NCI-H510A (cell line): ENCODE results near the gene SNX21.
"Not testable (repeated sequence)": the region's sequence is repeated elsewhere in the genome, so short reads cannot be mapped to it uniquely, and the experiment has no call there.

Source experiments
- DNase-seq: peaks from one replicate; lab custom pipeline; 2025; lab: John Stamatoyannopoulos, UW

SNX21 gene

GRCh38 chr20:45850926-45851325 lies 17.3 kb downstream of the SNX21 start:
- DNase-seq = no peak

GRCh38 chr20:45851501-45851900 lies 17.9 kb downstream of the SNX21 start:
- DNase-seq = no peak

GRCh38 chr20:45852326-45852725 lies 18.7 kb downstream of the SNX21 start:
- DNase-seq = no peak

- DNase-seq = no peak
Observed at GRCh38 chr20:45853484-45853883, 19.9 kb downstream of the SNX21 start.

GRCh38 chr20:45857114-45857881 lies 23.7 kb downstream of the SNX21 start, which contains the start of the genes ACOT8 and ZSWIM3:
Gene ACOT8, minus strand, starts transcription at chr20:45857392. Its CDS starts 77 bp downstream, at chr20:45857315.
Gene ZSWIM3, plus strand, starts transcription at chr20:45857614. Its CDS starts 212 bp downstream, at chr20:45857826.
- DNase-seq = peak; percentile 99

- DNase-seq = no peak
Observed at GRCh38 chr20:45857882-45858216, 24.2 kb downstream of the SNX21 start.

- no peak for DNase-seq
Observed at GRCh38 chr20:45859916-45860315, 26.3 kb downstream of the SNX21 start.

- no peak for DNase-seq
Observed at GRCh38 chr20:45860560-45861220, 27.1 kb downstream of the SNX21 start.

- peak; percentile 44 for DNase-seq
Observed at GRCh38 chr20:45861221-45862075, 27.8 kb downstream of the SNX21 start.

- DNase-seq = peak; percentile 6
Observed at GRCh38 chr20:45863543-45864470, 30.2 kb downstream of the SNX21 start.

GRCh38 chr20:45866454-45866853 lies 32.9 kb downstream of the SNX21 start:
- no peak for DNase-seq

- DNase-seq = no peak
Observed at GRCh38 chr20:45867136-45867818, 33.7 kb downstream of the SNX21 start.

- DNase-seq = no peak
Observed at GRCh38 chr20:45867819-45868176, 34.2 kb downstream of the SNX21 start.

GRCh38 chr20:45872626-45873025 lies 39.0 kb downstream of the SNX21 start:
- peak; percentile 7 for DNase-seq

- no peak for DNase-seq
Observed at GRCh38 chr20:45873409-45874103, 40.0 kb downstream of the SNX21 start.

GRCh38 chr20:45874104-45874481 lies 40.5 kb downstream of the SNX21 start:
- DNase-seq = not testable (repeated sequence)

- DNase-seq = no peak
Observed at GRCh38 chr20:45874576-45874975, 41.0 kb downstream of the SNX21 start.

- DNase-seq = no peak
Observed at GRCh38 chr20:45878076-45878761, 44.6 kb downstream of the SNX21 start.

GRCh38 chr20:45880988-45881788 lies 47.6 kb downstream of the SNX21 start, which contains the start of gene ZSWIM1:
Gene ZSWIM1, plus strand, starts transcription at chr20:45881227. Its CDS starts 1,366 bp downstream, at chr20:45882593.
- DNase-seq = peak; percentile 91
